NCI-H1092 (cell line): ENCODE results near the gene GNG7.
"Not testable (repeated sequence)": the region's sequence is repeated elsewhere in the genome, so short reads cannot be mapped to it uniquely, and the experiment has no call there.

ENCODE experiments used
- DNase-seq: peaks from one replicate; lab custom pipeline; 2025; lab: John Stamatoyannopoulos, UW

GNG7 gene

DNA sequence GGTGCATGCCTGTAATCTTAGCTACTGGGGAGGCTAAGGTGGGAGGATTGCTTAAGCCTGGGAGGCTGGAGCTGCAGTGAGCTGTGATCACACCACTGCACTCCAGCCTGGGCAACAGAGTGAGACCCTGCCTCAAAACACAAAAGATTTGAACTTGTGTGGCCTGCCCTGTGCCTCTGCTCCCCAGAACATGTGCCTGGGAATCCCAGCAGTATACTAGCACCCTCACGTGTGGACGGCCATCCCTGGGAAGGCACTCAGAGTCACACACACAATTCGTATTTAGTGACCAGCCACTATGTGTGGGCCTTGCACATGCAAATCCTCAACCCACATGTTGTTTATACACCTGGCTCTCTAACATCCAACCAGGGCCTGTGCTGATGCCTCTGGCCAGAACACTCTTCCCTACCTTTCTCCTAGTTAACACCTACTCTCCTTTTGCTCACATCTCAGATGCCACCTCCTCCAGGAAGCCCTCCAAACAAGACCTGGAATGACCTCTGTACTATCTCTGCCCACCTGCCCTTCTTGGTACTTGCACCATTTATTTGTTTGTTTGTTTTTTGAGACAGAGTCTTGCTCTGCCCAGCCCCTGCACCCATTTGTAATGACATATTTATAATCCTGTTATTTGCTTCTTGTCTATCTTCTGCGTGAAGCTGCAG, 218.9 kb downstream of the GNG7 start:
- no peak for DNase-seq

DNA sequence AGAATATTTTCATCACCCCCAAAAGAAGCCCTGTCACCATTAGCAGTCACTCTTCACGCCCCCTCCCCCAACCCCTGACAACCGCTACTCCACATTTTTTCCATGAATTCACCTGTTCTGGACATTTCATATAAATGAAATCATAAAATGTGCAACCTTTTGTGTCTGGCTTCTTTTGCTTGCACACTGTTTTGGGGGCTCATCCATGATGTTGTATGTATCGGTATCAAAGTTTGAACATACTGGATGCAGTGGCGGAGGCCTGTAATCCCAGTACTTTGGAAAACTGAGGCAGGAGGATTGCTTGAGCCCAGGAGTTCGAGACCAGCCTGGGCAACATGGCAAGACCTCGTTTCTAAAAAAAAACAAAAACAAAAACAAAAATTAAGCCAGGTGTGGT, 219.4 kb downstream of the GNG7 start:
- DNase-seq: no peak

DNA sequence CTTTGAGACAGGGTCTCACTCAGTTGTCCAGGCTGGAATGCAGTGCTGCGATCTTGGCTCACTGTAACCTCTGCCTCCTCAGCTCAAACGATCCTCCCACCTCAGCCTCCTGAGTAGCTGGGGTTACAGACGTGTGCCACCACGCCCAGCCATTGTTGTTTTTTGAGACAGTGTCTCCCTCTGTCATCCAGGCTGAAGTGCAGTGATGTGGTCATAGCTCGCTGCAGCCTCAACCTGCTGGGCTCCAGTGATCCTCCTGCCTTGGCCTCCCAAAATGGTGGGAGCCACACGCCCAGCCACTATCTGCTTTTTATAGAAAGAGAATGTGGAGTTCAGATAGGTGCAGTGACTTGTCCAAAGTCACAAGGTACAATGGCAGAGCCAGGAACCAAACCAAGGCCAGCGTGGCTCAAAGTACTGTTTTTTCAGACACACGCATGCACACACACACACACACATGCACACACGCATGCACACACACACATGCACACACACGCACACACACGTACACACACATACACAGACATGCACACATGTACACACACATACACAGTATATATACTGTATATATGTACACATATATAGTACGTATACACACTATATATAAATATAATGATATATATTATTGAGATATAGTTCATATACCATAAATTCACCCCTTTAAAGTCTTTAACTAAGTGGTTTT, 220.0 kb downstream of the GNG7 start:
- no peak for DNase-seq

DNA sequence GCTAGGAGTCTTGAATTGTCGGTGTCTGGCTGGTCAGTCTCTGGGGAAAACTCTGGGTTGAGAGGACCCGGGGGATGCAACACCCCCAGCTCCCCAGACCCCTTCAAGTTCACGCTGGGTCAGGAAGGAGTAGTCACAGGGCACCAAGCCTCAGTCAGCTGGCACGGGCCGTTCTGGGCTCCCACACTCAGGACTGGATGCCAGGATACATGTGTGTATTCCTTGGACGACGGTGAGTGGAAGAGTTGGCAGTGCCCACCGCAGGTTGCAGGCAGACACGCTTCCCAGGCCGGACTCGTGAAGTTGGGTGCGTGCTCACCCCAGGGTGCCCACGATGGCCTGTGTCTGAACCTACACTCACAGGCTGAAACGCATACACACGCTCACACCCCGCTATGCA, 221.0 kb downstream of the GNG7 start:
- no peak for DNase-seq

DNA sequence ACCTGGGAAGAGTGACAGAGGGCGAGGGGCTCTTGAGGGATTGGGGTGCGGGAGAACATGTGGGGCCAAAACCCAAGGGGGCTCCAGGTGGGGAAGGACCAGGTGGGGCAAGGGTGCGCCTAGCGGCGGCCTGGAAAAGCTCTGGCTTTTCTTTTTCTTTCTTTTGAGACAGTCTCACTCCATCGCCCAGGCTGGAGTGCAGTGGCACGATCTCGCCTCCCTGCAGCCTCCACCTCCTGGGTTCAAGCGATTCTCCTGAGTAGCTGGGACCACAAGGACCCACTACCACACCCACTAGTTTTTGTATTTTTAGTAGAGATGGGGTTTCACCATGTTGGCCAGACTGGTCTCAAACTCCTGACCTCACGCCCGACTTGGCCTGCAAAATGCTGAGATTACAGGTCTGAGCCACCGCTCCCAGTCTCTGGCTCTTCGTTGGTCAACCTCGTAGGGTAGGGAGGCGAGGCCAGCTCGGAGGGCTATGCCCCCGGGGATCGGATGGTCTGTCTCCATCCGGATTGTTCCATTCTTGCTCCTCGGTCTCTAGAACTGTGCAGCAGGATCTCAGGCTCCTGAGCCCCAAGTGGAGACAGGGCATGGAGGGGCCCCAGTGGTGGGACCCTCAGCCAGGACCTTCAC, 222.8 kb downstream of the GNG7 start:
- DNase-seq: no peak

DNA sequence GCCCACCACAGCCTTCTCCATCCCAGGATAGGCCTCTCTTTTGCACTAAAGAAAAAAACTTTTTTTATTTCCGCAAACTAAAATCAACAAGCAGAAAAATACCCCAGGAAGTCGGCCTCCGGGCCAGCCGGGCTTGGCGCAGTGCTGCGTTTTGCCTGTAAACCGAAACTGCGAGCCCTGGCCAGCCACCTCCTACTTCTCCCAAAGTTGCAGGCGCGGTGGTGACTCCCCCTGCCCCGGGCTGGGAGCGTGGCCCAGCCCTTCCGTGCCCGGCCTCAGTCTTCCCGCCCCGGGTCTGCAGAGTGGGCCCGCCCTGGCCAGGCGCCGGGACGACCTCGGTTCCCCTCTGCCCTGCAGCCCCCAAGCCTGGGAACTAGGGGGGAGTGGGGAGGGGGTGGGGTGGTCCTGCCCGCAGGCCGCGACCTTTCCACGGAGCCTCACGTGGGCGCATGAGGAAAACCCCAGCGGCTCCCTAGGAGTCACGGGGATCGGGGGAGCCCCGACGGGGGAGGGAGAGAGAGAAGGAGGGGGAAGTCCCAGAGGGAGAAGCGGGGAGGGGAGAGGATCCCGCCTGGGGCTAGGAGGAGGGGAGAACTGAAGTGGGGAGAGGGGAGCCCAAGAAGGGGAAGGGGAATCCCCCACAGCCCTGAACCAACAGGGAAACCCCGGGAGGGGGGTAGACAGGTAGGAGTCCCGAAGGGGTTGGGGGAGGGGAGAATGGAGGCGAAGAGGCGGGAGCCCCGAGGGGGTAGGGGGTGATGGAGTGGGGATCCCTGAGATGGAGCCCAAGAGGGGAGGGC, 223.5 kb downstream of the GNG7 start:
- no peak for DNase-seq

DNA sequence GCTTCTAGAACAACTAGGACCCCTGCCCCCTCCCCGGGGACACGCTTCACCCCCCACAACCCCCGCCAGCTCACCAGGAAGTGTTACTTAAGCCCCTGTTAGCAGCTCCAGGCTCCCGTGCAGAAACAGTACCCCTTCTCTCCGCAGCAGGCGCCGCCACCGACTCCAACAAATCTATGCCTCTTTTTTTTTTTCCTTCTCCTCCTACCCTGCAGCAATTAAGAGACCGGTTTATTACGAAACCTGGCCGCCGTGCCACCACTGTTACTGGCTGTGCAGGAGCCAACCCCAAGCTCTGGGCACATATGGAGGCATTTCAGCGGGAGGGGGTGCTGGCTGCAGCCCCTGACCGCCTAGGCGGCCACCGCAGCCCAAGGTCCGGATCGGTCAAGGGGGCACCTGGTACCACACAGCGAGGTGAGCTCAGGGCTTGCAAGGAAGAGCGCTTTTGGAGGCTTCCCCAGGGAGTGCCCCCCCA, 224.2 kb downstream of the GNG7 start:
- DNase-seq: no peak

DNA sequence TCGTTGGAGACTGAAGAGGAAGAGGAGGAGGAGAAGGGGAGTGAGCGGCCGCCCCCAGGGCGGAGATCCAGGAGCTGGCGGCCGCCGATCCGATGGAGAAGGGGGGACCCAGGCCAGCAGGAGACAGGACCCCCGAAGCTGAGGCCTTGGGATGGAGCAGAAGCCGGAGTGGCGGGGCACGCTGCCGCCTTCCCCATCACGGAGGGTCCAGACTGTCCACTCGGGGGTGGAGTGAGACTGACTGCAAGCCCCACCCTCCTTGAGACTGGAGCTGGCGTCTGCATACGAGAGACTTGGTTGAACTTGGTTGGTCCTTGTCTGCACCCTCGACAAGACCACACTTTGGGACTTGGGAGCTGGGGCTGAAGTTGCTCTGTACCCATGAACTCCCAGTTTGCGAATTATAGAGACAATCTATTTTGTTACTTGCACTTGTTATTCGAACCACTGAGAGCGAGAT, 224.7 kb downstream of the GNG7 start:
- DNase-seq: no peak

DNA sequence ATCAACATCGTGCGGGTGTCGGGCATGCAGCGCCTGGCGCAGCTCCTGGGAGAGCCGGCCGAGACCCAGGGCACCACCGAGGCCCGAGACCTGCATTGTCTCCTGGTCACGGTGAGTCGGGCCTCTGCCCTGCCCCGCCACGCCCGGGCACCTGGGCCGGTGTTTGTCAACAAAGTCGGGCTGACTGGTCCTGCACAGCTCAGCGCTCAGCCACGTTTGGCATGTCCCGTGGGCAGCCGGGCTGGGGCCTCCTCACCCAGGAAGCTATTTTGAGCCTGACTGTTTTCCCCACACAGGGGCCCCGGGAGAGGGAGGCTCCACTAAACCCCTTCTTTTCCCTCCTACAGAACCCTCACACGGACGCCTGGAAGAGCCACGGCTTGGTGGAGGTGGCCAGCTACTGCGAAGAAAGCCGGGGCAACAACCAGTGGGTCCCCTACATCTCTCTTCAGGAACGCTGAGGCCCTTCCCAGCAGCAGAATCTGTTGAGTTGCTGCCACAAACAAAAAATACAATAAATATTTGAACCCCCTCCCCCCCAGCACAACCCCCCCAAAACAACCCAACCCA, 225.3 kb downstream of the GNG7 start:
- no peak for DNase-seq

DNA sequence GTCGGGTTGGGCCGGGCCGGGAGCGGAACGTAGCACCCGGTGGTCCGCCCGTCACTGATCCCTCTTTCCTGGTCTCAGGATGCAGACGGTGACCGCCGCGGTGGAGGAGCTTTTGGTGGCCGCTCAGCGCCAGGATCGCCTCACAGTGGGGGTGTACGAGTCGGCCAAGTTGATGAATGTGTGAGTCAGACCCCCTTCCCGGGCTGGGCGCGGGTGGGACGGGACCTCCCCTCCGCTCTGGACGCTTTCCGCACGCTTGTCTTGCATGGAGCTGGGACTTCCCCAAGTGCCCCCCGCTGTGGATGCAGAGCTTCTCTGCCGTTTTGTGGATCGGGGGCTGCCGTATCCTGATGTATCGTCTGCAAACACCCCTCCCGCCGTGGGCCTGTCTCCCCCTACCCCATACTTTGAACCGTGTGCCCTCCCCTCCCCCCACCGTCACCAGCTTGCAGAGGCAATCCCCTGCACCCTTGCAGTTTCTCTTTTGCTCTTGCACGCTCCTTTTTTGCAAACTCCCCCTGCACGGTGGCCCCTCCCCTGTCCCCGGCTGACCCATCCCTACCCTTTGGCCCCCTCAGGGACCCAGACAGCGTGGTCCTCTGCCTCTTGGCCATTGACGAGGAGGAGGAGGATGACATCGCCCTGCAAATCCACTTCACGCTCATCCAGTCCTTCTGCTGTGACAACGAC, 225.9 kb downstream of the GNG7 start:
- no peak for DNase-seq

DNA sequence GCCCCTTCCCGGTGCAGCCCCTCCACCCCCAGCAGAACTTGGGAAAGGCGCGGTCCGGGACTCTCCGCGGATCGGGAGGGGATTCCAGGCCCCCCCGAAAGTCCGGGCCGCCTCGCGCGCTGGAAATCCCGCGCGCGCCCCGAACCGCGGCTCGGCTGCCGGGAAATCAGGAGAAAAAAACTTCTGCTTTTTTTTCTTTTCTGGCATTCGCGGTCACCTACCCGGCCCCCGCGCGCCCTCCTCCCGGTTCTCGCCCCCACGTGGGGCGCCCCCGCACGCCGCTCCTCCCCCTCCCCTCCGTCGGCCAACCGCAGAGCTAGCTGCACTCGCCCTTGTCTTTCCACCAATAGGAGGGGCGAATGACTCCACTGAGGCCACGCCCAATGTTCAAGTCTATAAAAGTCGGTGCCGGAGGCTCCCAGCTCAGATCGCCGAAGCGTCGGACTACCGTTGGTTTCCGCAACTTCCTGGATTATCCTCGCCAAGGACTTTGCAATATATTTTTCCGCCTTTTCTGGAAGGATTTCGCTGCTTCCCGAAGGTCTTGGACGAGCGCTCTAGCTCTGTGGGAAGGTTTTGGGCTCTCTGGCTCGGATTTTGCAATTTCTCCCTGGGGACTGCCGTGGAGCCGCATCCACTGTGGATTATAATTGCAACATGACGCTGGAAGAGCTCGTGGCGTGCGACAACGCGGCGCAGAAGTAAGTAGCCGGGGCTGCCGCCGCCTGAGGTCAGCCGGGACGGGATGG, 226.6 kb downstream of the GNG7 start, which contains the start of gene GADD45B:
Gene GADD45B (plus strand): TSS at position 426 of the 749 bp plus-strand sequence. CDS start 232 bp downstream, at position 658.
- DNase-seq: peak; percentile 94

DNA sequence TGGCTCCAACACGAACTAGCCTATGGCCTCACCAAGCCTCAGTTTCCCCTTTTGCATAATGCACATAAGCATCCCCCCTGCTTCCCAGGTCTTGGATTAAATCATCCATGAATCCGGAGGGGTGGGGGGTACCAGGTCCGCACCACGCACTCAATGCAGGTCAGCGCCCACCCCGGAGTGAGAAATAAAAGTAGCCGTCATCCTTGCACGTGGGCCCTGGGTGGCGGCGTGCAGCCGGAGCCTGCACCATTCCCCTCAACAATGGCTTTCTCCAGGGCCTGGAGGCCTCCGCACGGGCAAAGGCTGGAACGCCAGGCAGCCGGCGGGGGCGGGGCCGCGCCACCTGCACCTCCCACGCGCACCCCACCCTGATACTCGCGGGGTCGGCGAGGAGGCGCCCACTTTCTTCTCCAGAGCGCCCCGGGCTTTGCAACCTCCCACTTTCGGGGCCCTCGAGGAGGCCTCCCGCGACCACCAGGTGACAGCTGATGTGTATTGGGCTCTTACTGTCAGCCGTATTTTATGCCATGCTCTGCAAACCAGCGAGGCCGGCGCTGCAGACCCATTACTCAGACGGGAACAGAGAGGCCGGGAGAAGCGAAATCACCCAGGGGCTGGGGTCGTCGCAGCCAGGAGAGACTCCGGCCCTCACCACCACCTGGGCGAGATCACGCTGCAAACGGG, 227.3 kb downstream of the GNG7 start:
- DNase-seq: no peak

DNA sequence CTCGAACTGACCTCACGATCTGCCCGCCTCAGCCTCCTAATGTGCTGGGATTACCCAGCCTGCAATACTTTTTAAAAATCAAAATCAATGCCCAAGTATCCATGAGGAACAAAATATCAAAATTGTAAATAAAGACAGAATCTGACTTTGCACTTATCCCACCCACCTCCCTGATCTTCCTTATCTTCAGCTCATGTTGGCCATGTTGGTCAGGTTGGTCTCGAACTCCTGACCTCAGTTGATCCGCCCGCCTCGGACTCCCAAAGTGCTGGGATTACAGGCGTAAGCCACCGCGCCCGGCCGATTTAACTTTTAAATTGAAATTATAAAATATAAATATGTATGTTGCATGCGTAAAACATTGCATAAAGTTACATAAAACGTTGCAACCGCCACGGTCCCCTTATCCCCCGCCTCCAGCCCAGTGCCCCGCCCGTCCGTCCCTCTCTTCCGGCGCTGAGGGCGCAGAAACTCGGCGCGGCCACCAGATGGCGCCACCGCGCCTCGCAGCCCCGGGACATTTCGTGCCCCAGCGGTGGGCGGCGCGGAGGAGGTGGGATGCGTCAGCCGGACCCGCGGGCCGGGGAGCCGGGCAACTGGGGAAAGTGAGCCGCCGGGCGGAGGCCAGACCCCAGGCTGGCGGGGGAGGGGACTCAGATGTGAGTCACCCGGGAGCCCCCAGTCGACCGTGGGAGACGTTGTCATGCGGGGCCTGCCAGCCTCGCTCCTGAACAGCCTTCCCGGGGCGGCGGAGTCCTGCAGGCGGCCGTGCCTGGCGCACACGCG, 228.1 kb downstream of the GNG7 start:
- peak; percentile 37 for DNase-seq

DNA sequence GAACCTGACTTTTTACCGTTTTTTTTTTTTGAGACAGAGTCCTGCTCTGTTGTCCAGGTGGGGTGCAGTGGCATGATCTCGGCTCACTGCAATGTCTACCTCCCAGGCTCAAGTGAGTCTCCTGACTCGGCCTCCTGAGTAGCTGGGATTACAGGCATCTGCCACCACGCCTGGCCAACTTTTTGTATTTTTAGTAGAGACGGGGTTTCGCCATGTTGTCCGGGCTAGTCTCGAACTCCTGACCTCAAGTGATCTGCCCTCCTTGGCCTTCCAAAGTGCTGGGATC, 232.6 kb downstream of the GNG7 start:
- not testable (repeated sequence) for DNase-seq

DNA sequence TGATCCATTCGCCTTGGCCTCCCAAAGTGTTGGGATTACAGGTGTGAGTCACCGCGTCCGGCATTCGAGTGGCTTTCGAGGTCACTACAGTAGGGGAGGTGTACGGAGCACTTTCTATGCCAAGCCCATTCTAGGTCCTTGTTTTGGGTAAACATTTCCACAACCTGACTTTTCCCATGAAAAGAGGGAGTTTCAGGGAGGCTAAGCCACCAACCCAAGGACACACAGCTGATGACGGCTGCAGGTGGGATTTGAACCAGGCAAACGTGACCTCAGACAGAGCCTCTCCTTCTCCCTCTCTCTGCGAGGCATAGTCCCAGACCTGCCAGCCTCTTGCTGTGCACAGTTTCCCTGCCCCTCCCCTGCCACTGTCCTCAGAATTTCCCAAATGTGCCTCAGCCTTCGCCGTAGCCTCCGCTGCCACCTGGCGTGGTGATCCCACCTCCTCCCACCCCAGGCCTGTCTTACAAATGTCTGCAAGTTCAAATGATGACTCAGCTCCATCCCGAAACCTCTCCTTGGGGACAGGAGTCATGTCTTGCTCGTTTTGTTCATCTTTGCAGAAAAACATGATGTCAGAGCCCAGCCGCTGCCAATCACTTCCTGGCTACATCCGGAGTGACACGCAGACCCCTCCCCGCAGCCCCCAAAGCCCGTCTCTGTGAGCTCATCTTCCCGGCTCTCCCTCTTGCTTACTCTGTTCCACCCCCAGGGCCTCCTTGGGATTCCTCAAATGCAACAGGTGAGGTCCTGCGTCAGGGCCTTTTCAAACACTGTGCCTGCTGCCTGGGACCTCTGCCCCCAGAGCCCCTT, 233.2 kb downstream of the GNG7 start:
- no peak for DNase-seq

DNA sequence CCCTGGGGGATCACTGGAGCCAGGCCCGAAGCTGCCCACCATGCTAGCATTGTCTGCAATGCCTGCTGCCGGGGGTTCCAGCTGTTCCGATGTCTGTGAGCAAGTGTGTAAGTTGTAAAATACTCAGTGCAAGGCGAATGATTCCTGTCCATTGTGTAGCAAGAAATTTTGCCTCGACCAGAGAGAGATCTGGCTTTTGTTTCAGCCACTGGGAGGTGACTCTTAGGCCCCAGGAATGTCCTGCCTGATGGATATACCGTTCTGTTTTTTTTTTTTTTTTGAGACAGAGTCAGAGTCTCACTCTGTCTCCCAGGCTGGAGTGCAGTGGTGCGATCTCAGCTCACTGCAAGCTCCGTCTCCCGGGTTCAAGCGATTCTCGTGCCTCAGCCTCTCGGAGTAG, 233.9 kb downstream of the GNG7 start:
- DNase-seq: no peak

DNA sequence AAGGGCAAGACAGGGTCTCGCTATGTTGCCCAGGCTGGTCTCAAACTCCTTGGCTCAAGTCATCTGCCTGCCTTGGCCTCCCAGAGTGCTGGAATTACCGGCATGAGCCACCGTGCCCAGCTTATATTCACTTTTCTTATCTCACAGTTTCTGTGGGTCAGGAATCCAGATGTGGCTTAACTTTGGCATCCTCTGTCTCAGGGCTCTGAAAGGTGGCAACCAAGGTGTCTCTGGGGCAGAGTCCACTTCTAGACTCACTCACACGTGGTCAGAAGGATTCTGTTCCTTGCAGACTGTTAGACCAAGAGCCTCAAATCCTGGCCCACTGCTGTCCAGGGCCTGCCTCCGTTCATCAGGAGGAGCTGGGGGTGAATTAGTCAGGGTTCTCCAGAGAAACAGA, 238.1 kb downstream of the GNG7 start:
- DNase-seq: no peak

DNA sequence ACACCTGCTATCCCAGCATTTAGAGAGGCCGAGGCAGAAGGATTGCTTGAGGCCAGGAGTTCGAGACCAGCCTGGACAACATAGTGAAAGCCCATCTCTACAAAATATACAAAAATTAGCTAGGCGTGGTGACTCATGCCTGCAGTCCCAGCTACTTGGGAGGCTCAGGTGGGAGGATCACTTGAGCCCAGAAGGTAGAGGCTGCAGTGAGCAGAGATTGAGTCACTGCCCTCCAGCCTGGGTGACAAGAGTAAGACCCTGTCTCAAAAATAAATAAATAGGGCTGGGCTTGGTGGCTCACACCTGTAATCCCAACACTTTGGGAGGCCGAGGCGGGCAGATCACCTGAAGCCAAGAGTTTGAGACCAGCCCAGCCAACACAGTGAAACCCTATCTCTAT, 238.8 kb downstream of the GNG7 start:
- not testable (repeated sequence) for DNase-seq
